WI38 (cell line): ENCODE results near the gene TCP11.

Experiments used
- H3K4me3 ChIP-seq: 2 replicates; pipeline ENCODE4 v1.5.1; 2011; ENCODE audit warnings: low read depth, mild to moderate bottlenecking, control low read depth, low read length
- CTCF ChIP-seq: IDR thresholded peaks from 2 replicates; pipeline ENCODE4 v1.5.1; 2012; ENCODE audit warnings: low read depth, mild to moderate bottlenecking, control low read depth, low read length

TCP11 gene

DNA sequence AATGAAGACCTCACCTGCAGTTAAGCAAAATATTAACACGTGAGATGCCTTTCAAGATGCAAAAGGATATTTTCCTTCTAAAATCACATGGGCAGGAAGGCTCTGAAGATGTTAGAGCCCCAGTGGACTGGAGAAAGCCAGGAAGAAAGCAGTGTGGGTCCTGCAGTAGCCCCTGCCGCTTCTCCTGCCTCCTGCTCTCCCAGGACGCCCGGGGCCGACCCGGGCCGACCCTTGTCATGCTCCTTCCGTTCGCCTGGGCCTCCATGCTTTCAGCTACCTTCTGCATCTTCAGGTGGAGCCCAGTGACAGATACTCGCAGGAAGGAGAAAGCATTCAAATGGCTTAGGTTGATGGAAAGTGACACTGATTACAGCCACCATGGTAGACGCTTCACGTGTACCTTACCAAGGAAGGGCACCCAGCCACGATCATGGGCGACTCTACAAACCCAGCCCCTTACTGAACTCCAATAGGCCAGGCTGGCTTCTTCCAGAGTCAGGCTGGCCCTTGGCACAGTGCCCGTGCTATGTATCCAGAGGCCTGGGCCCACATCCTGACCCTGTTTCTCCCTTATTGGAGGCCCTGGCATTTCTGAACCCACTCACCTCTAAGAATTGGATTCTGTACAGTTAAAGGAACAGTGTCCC lies 69.0 kb downstream of the TCP11 start:
- no peak for TF ChIP-seq CTCF
- H3K4me3 ChIP-seq: no peak overlapping the region

DNA sequence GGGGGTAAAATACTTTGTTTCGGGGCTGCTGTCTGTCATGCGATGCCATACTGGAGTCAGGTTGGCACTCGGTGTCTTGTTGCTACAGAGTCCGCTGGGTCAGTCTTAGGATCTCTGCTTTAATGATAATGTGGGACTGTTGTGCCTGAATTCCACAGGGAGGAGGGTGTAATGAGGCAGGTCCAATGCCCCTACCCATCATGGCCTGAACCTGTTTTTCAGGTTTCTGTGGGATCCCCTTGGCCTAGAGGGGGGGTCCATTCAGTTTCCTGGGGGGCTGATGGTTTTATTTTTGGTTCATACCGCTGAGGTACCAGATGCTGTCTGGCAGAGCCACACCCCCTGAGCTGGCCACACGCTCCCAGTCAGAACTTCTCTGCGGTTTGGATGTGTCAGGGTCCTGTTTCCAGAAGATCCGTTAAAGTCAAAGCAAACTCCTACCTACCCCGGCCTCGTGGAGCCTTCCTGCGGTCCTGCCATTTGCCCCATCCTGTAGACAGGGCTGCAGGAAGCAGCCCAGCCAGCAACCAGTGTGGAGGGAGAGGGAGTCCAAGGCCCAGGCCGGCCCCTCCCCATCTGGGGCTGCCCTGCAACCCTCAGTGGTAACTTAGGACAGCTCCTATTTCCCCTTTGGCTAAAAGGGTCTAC lies 69.7 kb downstream of the TCP11 start:
- H3K4me3 ChIP-seq: no peak overlapping the region
- TF ChIP-seq CTCF: no peak

- no peak overlapping the region for H3K4me3 ChIP-seq
- no peak for TF ChIP-seq CTCF
Observed at GRCh38 chr6:35070111-35070510, 71.0 kb downstream of the TCP11 start.

DNA sequence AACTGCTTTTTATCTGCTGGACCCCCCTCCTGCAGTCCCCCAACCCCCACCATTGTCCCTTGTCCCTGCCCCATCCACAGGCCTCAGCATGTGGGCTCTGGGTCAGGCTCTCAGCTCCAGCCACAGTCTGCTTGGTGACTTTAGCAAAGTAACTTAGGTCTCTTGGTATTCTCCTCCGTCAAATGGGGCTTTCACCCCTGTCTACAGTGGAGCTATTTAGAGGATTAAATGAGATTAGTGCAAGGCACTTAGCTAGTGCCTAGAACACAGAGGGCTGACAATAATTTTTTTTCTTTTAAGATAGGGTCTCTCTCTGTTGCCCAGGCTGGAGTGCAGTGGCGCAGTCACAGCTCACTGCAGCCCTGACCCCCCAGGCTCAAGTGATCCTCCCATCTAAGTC lies 71.9 kb downstream of the TCP11 start:
- no peak for TF ChIP-seq CTCF
- no peak overlapping the region for H3K4me3 ChIP-seq

DNA sequence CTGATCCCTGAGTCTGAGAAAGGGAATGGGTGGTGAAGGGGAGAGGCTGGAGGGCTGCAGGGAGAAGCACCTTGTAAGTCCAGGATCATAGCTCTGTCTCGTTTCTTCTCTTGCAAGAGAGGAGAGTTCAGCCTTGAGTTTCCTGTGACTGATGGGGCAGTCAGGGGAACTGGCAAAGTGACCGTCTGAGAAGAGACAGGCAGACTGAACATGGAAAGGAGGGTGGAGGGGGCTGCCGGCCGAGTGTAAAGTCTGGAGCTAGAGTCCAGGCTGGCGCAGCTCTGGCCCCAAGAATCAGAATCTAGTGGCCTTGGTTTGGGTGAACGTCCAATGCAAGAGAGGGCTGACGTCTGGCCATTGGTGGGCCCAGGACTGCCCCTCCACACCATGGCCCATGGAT lies 72.5 kb downstream of the TCP11 start:
- TF ChIP-seq CTCF: no peak
- H3K4me3 ChIP-seq: no peak overlapping the region

DNA sequence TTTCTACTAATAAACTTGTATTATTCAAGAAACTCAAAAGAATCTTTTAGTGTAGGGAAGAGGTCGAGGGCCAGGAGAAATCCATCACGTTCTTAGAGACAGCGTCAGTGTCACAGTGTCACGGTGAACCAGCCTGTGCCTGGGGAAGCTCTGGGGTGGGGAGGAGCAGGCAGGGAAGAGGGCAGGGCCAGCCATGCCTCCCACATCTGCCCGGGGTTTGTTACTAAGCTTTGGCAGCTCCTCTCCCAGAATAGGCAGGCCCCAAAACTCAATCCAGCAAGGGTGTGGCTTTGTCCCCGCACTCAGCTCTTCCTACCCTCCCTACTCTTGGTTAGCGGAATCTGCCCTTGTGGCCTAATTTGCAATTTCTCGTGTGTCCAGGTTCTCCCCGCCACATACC lies 72.9 kb downstream of the TCP11 start:
- no peak for TF ChIP-seq CTCF
- no peak overlapping the region for H3K4me3 ChIP-seq
